Activated CD4-positive, alpha-beta T cell treated with anti-CD3 and anti-CD28 coated beads, Interleukin-2, amount 10 ng/mL, durations not matched to agents 24 days and 14 days (primary cell): ENCODE measurements around the gene THUMPD2. TPM values are rescaled to one million over a fixed set of nuclear protein-coding genes. Genes with fewer than 3 reads are reported as not detected.

ENCODE experiments used
- DNase-seq: peaks from one replicate; pipeline ENCODE4 v3.0.0; 2022
- H3K27ac Mint-ChIP-seq: one replicate; pipeline ENCODE4 v1.8.0; 2022; ENCODE audit warnings: mild to moderate bottlenecking, mixed read lengths
- H3K27me3 Mint-ChIP-seq: one replicate; pipeline ENCODE4 v1.8.0; 2022; ENCODE audit warnings: mixed read lengths
- H3K36me3 Mint-ChIP-seq: one replicate; pipeline ENCODE4 v1.8.0; 2022; ENCODE audit warnings: low read depth, mild to moderate bottlenecking, mixed read lengths
- H3K4me1 Mint-ChIP-seq: one replicate; pipeline ENCODE4 v1.8.0; 2021; ENCODE audit warnings: mixed read lengths
- H3K4me3 Mint-ChIP-seq: one replicate; pipeline ENCODE4 v1.8.0; 2022; ENCODE audit warnings: mild to moderate bottlenecking, moderate library complexity, mixed read lengths
- H3K9me3 Mint-ChIP-seq: one replicate; pipeline ENCODE4 v1.8.0; 2021; ENCODE audit warnings: mixed read lengths
- intact Hi-C: fragments of 100-400 bp; cut with micrococcal nuclease; formaldehyde crosslinking; loops from one replicate; pipeline ENCODE4 v1.15.1; 2023
- total RNA-seq: library from RNA; stranded (reverse); gene quantifications from 2 replicates; pipeline ENCODE4 v1.2.3, GENCODE V29; 2022

The THUMPD2 gene
- total RNA-seq, 1 donor from 2014 or later, result 19.2 TPM

DNA sequence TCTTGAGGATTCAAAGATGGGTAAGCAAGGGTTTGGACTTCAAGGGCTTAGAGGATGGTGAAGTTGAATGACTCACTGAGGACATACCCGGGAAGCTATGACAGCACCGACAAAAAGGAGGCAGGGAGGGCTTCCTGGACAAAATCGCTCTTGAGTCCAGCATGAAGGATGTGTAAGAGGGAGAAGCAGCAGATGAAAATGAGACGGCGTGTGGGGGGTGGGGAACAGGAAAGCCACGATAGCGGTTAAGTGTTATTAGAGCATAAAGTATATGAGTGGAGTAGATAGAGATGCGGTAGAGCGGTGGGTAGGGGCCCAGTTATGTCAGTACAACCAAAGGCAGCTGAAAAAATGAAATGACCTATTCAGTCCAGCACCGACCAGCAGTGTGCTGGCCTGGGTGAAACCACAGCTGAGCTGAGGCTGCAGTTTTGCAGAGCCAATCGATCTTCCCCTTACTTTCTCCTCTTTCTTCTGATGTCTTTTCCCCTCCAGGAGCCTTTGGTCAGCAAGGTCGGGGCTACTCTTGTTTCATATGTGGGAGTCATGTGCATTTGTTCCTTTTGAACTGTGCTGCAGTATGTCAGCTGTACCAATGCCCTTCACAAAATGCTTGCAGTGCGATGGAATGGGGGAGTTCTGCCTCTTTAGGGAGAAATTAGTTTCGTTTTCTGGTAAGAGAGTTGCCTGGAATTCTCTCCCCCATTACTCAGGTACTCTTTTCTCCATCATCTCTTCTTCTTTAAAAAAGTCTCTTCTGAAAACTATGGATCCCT lies 2.0 kb upstream of the THUMPD2 start:
- intact Hi-C loops, result no loop called here
- Mint-ChIP-seq H3K27ac (peak overlapping the region; percentile 72), H3K27me3 (peaks cover 4% of the 10 kb centered on the region), H3K9me3 (no peaks in the 10 kb centered on the region), H3K4me3 (peak overlapping the region; percentile 63), H3K4me1 (peaks cover 36% of the 10 kb centered on the region), H3K36me3 (peaks cover 14% of the 10 kb centered on the region)
- peak; percentile 64 for DNase-seq

GRCh38 chr2:39779927-39780326 lies 869 bp upstream of the THUMPD2 start:
- H3K27me3 Mint-ChIP-seq, result peaks cover 4% of the 10 kb centered on the region
- H3K27ac Mint-ChIP-seq, result peak overlapping the region; percentile 85
- intact Hi-C loops, result loop anchor here (2.0 to 5.0 kb wide), 2 partner anchors 343 to 403 kb away; partner anchors contain the start of gene MAP4K3
- no peak for DNase-seq
- H3K4me1 Mint-ChIP-seq, result peaks cover 37% of the 10 kb centered on the region
- peak overlapping the region; percentile 93 for H3K4me3 Mint-ChIP-seq
- H3K9me3 Mint-ChIP-seq, result no peaks in the 10 kb centered on the region
- H3K36me3 Mint-ChIP-seq, result peaks cover 21% of the 10 kb centered on the region

DNA sequence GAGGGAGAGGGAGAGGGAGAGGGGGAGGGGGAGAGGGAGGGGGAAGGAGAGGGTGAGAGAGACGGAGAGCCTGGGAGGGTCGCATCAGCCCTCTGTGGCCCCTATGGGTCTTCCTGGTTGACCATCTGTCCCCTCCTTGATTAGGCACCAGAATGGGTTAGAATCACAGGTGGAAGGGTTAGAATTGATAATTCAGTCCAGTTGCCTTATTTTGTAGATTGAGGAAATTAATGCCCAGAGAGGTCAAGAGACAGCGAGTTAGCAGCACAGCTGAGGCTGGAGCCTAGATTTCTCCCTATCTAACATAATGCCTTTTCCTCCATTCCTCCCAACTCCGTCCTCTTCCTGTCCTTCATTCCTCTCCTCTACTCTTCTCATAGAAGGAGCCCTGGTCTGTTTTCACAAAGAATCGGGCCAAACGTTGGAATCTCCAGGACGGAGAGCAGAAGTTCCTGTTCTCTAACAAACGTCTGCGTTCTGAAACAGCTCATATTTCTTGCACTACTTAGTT lies 338 bp upstream of the THUMPD2 start:
- Mint-ChIP-seq H3K4me3 (peak overlapping the region; percentile 93), H3K36me3 (peaks cover 24% of the 10 kb centered on the region), H3K9me3 (no peaks in the 10 kb centered on the region), H3K27me3 (peaks cover 3% of the 10 kb centered on the region), H3K27ac (peak overlapping the region; percentile 85), H3K4me1 (peaks cover 39% of the 10 kb centered on the region)
- no peak for DNase-seq
- intact Hi-C loops, result loop anchor here (2.0 to 5.0 kb wide), 2 partner anchors 343 to 402 kb away; partner anchors contain the start of gene MAP4K3

GRCh38 chr2:39778233-39778632 lies 825 bp downstream of the THUMPD2 start:
- intact Hi-C loops, result loop anchor here (2.0 to 5.0 kb wide), 2 partner anchors 341 to 401 kb away; partner anchors contain the start of gene MAP4K3
- peaks cover 42% of the 10 kb centered on the region for H3K4me1 Mint-ChIP-seq

DNA sequence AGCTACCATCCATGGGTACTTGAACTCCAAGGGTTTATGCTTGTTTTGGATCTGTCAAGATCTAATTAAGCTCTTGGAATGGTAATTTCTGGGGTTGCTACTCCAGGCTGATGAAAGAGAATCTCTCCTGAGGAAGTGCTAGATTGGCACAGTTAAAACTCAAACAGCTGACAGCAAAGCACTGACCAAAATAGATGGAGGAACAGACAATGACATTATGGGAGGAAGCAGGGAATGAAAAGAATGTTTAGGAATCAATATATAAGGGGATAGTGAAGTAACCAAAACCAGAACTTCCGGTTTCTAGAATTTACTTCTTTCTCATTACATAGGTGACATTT lies 6.3 kb downstream of the THUMPD2 start:
- intact Hi-C loops, result loop anchor here (5.0 kb wide), 2 partner anchors 225 to 280 kb away; no protein-coding TSS in a partner anchor
- no peak overlapping the region for H3K27ac Mint-ChIP-seq

More at GRCh38 chr2:39778233-39778632, 825 bp downstream of the THUMPD2 start:
- DNase-seq, result no peak
- no peaks in the 10 kb centered on the region for H3K27me3 Mint-ChIP-seq
- peaks cover 25% of the 10 kb centered on the region for H3K36me3 Mint-ChIP-seq
- peak overlapping the region; percentile 93 for H3K4me3 Mint-ChIP-seq
- no peaks in the 10 kb centered on the region for H3K9me3 Mint-ChIP-seq
- H3K27ac Mint-ChIP-seq, result peak overlapping the region; percentile 92

DNA sequence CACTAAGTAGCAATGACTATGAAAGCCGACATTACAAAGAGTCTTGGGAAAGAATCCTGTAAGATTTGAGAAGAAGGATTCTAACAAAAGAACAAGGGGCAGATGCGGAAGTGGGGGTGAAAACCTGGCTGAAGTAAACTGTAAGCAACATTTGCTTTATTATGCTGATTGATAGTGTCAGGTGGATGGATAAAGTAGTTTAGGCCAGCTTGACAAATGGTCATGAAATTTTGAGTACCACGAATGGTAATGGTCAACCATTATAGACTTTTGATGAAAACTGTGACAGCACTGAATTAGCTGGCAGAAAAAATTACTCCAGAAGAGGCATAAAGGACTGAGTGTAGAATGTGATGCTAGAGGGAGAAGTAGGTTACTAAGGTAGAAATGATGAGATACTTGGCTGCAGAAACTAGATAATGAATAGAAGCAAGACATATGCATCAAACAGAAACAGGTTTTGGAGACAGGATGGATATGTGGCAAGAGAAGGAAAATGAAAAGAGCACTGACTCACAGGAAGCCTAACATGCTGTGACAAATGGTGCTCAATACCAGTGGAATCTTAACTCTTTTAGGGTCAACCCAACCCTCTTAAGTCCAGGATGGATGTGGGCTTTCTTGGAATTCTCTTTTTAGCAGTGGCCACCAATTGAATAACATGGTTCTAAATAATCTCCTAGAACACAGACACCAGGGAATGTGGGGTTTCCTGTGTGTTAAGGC lies 6.8 kb downstream of the THUMPD2 start:
- H3K36me3 Mint-ChIP-seq, result peaks cover 40% of the 10 kb centered on the region
- H3K4me3 Mint-ChIP-seq, result no peak overlapping the region
- intact Hi-C loops, result loop anchor here (5.0 kb wide), 2 partner anchors 225 to 280 kb away; no protein-coding TSS in a partner anchor

More for the DNA sequence above, 6.3 kb downstream of the THUMPD2 start:
- H3K4me1 Mint-ChIP-seq, result peaks cover 36% of the 10 kb centered on the region
- no peaks in the 10 kb centered on the region for H3K27me3 Mint-ChIP-seq
- H3K9me3 Mint-ChIP-seq, result no peaks in the 10 kb centered on the region
- DNase-seq, result no peak
- H3K4me3 Mint-ChIP-seq, result no peak overlapping the region
- peaks cover 46% of the 10 kb centered on the region for H3K36me3 Mint-ChIP-seq

GRCh38 chr2:39762448-39762847 lies 16.6 kb downstream of the THUMPD2 start:
- no peaks in the 10 kb centered on the region for H3K9me3 Mint-ChIP-seq
- no peaks in the 10 kb centered on the region for H3K27me3 Mint-ChIP-seq
- H3K27ac Mint-ChIP-seq, result no peak overlapping the region
- peaks cover 6% of the 10 kb centered on the region for H3K4me1 Mint-ChIP-seq
- no peak overlapping the region for H3K4me3 Mint-ChIP-seq
- H3K36me3 Mint-ChIP-seq, result peaks cover 69% of the 10 kb centered on the region
- intact Hi-C loops, result no loop called here
- DNase-seq, result no peak

More for the DNA sequence above, 6.8 kb downstream of the THUMPD2 start:
- Mint-ChIP-seq H3K9me3 (no peaks in the 10 kb centered on the region), H3K27ac (peak overlapping the region; percentile 12), H3K4me1 (peaks cover 30% of the 10 kb centered on the region), H3K27me3 (no peaks in the 10 kb centered on the region)
- no peak for DNase-seq

DNA sequence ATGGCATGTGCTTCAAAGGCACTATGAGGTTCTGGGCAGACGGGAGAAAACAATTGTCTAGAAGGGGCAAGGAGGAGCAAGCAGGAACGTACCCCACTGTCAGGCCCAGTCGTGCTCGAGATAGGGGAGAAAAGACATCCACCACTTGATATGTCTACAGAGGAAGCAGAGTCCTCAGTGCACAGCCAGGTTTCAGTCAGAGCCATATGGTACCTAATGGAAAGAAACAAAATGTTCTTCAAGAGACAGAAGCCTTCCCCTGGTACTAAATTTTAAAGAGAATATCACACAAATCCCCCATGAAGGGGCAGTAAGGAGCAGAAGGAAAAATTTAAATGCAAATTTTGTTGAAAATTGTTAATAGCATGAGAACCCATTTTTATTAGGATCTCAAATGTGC lies 21.9 kb downstream of the THUMPD2 start:
- intact Hi-C loops, result no loop called here

GRCh38 chr2:39755466-39755865 lies 23.6 kb downstream of the THUMPD2 start:
- H3K4me3 Mint-ChIP-seq, result no peak overlapping the region
- no peaks in the 10 kb centered on the region for H3K27me3 Mint-ChIP-seq
- no peak for DNase-seq
- intact Hi-C loops, result no loop called here
- H3K36me3 Mint-ChIP-seq, result peaks cover 58% of the 10 kb centered on the region
- H3K27ac Mint-ChIP-seq, result no peak overlapping the region
- H3K4me1 Mint-ChIP-seq, result peaks cover 3% of the 10 kb centered on the region
- no peaks in the 10 kb centered on the region for H3K9me3 Mint-ChIP-seq

More for the DNA sequence above, 21.9 kb downstream of the THUMPD2 start:
- H3K9me3 Mint-ChIP-seq, result no peaks in the 10 kb centered on the region
- no peak overlapping the region for H3K27ac Mint-ChIP-seq
- no peak overlapping the region for H3K4me3 Mint-ChIP-seq
- no peak for DNase-seq
- H3K36me3 Mint-ChIP-seq, result peaks cover 67% of the 10 kb centered on the region
- peaks cover 3% of the 10 kb centered on the region for H3K4me1 Mint-ChIP-seq
- H3K27me3 Mint-ChIP-seq, result no peaks in the 10 kb centered on the region

- no peaks in the 10 kb centered on the region for H3K27me3 Mint-ChIP-seq
- H3K4me3 Mint-ChIP-seq, result no peak overlapping the region
- peaks cover 8% of the 10 kb centered on the region for H3K4me1 Mint-ChIP-seq
- H3K36me3 Mint-ChIP-seq, result peaks cover 56% of the 10 kb centered on the region
- DNase-seq, result no peak
- intact Hi-C loops, result no loop called here
- H3K27ac Mint-ChIP-seq, result no peak overlapping the region
- H3K9me3 Mint-ChIP-seq, result no peaks in the 10 kb centered on the region
Measured at GRCh38 chr2:39743269-39743776, 35.7 kb downstream of the THUMPD2 start.

- H3K36me3 Mint-ChIP-seq, result peaks cover 60% of the 10 kb centered on the region
- no peak for DNase-seq
- no peaks in the 10 kb centered on the region for H3K9me3 Mint-ChIP-seq
- no peak overlapping the region for H3K4me3 Mint-ChIP-seq
- intact Hi-C loops, result no loop called here
- no peaks in the 10 kb centered on the region for H3K27me3 Mint-ChIP-seq
- no peak overlapping the region for H3K27ac Mint-ChIP-seq
- peaks cover 17% of the 10 kb centered on the region for H3K4me1 Mint-ChIP-seq
Measured at GRCh38 chr2:39741871-39742270, 37.2 kb downstream of the THUMPD2 start.

GRCh38 chr2:39739386-39739785 lies 39.7 kb downstream of the THUMPD2 start:
- Mint-ChIP-seq H3K4me1 (peaks cover 22% of the 10 kb centered on the region), H3K27ac (no peak overlapping the region), H3K9me3 (no peaks in the 10 kb centered on the region), H3K4me3 (no peak overlapping the region), H3K27me3 (no peaks in the 10 kb centered on the region), H3K36me3 (peaks cover 64% of the 10 kb centered on the region)
- DNase-seq, result no peak
- intact Hi-C loops, result no loop called here

DNA sequence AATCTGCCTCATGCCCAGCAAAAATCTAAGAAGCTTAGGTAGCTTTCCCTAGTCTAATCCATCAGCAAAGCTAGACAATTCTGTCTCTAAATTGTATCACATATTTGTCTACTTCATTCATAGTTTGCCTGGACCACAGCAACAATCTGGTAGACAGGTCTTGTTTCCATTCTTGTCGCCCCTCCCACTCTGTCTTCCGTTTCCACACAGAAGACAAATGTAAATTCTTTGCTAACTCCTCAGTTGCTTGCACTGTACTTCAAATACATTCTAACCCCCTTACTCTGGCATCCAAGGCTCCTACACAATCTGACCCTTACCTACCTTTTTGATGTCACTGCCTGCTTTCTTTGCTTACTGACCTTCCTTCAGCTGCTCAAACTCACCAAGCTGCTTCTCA lies 40.1 kb downstream of the THUMPD2 start:
- H3K27ac Mint-ChIP-seq, result no peak overlapping the region
- H3K9me3 Mint-ChIP-seq, result no peaks in the 10 kb centered on the region
- H3K4me3 Mint-ChIP-seq, result no peak overlapping the region
- H3K27me3 Mint-ChIP-seq, result no peaks in the 10 kb centered on the region
- DNase-seq, result no peak
- peaks cover 69% of the 10 kb centered on the region for H3K36me3 Mint-ChIP-seq
- intact Hi-C loops, result no loop called here
- peaks cover 24% of the 10 kb centered on the region for H3K4me1 Mint-ChIP-seq

DNA sequence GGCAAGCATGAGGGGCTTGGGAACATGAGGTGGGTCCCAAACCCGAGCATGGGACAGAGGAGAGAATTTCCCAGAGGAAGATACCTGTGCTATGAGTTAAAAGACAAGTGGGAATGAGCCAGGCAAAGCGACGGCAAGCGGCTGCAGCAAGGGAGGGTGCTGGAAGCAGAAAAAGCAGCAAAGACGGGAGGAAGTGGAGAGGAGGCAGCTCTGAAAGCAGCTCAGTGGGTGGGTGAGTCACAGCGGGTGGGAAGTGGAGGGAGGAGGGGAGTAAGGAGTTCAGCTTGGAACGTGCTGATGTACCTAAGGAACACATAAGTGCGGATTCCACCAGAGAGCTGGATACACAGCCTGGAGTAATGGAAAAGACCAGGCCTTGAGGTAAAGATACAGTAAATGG lies 41.4 kb downstream of the THUMPD2 start:
- Mint-ChIP-seq H3K27me3 (no peaks in the 10 kb centered on the region), H3K9me3 (no peaks in the 10 kb centered on the region), H3K36me3 (peaks cover 59% of the 10 kb centered on the region), H3K4me1 (peaks cover 24% of the 10 kb centered on the region), H3K27ac (no peak overlapping the region), H3K4me3 (no peak overlapping the region)
- no peak for DNase-seq
- intact Hi-C loops, result no loop called here
